AG09319 (cell line): Measurements from ENCODE around the gene CLIP4.
A peak's percentile ranks its signal among the peaks of the same experiment; 100 is the strongest.

Experiments used
- DNase-seq: peaks from one replicate; pipeline ENCODE4 v3.0.0-alpha.2; 2010; ENCODE audit warnings: low read depth; ENCODE audit errors: extremely low read depth
- TF ChIP-seq, protein P1 (sequence below): IDR thresholded peaks from 2 replicates; pipeline ENCODE4 v1.5.1; 2011; ENCODE audit warnings: low read depth, mild to moderate bottlenecking, inconsistent platforms, low read length, moderate library complexity

Gene CLIP4

DNA sequence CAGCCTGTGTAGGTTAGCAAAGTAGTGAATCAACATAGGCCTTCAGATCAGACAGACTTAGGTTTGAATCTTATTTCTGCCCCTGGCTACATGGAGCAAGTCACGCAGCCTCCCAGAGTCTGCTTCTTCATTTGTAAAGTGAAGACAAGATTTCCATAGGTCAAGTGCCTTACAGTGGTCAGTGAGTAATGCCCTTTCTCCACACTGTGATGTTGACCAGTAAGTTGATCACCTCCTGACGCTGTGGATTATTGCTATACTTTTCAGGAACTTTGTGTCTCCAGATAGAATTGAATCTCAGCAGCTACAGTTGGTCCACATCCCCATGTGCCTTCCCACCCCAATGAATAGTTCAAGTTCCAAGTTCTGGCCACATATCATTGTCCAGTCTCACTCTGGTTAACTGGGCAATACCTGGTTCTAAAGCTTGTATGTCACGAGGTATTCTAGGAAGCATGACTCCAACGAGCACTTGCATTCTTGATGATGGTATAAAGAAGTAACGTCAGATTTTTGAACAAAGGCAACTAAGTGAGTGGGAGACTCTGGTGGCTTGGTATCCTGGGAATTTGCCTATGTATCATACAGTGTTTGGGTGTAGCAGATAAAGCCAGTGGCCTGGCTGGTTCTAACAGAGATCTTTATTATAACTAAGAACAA, 2.1 kb upstream of the CLIP4 start:
- TF ChIP-seq, protein P1, sequence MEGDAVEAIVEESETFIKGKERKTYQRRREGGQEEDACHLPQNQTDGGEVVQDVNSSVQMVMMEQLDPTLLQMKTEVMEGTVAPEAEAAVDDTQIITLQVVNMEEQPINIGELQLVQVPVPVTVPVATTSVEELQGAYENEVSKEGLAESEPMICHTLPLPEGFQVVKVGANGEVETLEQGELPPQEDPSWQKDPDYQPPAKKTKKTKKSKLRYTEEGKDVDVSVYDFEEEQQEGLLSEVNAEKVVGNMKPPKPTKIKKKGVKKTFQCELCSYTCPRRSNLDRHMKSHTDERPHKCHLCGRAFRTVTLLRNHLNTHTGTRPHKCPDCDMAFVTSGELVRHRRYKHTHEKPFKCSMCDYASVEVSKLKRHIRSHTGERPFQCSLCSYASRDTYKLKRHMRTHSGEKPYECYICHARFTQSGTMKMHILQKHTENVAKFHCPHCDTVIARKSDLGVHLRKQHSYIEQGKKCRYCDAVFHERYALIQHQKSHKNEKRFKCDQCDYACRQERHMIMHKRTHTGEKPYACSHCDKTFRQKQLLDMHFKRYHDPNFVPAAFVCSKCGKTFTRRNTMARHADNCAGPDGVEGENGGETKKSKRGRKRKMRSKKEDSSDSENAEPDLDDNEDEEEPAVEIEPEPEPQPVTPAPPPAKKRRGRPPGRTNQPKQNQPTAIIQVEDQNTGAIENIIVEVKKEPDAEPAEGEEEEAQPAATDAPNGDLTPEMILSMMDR, result no peak
- DNase-seq, result no peak

DNA sequence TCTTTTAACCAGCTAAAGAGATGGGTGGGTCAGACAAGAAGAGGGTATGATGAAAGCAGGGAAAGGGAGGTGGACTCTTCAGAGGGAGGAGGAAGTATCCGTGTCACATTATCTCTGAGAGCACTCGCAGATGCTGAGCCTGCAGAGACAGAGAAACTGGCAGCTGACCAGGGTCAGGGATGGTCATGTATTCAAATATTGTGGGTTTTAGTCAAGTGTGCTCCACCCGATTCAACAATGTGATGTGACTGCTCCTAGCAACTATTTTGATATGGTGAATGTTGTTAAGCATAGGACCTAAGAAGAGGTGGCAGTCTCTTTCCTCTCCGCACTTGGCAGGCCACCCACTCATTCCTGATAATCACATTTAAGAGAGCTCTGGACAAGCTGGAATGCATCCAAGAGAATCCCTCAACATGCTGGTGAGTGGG, 1.3 kb upstream of the CLIP4 start:
- peak; percentile 57 for DNase-seq
- TF ChIP-seq, protein P1, result no peak

DNA sequence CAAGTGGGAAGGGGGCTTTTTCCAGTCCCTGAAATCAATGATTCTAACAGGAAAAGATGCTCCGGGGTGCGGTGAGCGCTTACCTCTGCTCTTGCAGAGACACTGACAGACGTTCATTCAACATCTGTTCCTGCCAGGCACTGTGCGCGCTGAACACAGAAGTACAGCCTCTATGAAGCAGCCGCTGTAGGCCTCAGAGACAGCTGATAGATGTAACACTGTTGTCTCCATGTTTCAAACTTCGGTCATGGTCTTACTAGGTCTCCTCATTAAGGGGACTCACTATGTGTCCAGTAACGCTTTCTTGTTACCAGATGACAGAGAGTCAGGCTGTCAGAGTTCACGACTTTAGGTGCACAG, 649 bp upstream of the CLIP4 start:
- no peak for DNase-seq
- TF ChIP-seq, protein P1, result no peak

DNA sequence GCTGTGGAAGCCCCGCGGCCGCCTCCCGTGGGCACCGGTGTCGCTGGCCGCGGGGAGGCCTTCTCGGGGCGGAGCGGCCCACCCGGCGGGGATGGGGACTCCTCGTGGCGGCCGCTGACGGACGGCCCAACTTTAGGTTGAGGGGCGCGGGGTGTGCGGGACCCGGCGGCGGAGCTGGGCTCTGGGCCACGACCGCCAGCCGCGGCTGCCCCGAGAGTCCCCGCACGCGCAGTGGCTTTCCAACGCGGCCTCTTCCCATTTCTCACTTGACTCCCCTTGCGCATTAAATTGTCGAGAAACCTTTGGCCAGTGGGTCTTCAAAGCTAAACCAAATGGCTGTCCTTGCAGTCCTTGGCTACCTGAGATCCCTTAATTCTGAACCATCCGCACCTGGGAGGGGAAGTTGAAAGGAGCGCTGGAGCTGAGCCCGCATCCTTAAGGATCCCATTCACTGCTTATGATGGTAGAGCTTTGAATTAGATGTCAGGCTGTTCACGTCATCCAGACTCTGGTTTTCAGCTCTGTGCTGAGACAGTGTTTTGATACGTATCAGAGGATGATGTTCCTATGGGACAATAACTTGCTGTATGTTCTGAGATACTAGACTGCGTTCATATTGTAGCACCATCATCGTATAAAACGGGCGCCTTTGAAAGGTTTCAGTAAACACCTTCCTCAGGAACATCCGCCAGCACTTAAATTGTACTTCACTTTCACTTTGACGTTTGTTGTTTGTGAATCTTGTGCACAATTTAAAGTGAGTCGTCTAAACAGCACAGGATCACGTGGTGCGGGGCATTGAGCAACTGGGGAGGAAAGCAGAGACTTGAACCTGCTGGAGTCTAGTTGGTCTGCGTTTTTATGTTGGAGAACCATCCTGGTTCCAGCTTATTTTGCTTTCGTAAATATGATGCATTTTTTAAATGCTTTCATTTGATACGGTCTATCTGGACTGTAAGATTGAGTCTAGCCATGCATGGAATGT, 874 bp downstream of the CLIP4 start:
- TF ChIP-seq, protein P1, result no peak
- DNase-seq, result peak; percentile 77

- DNase-seq, result no peak
- TF ChIP-seq, protein P1, result no peak
Observed at GRCh38 chr2:29117636-29118303, 2.6 kb downstream of the CLIP4 start.

DNA sequence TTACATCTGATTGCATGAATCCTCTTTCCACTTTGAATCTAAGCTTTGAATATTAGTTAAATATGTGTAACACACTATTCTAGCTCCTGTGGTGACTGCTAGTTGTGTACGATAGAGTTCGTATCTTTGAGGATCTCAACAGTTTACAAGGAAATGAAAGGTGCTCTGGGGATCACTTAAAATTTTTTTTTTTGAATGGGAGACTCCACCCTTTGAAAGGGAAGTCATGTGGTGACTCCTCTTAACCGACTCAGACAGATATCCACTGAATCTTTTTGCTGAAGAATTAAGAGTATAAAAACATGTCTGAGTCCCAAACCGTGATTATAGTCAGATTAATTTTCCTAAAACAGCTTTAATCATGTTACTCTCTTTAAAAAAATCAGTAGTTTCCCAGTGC, 4.0 kb downstream of the CLIP4 start:
- no peak for DNase-seq
- TF ChIP-seq, protein P1, result no peak

- TF ChIP-seq, protein P1, result no peak
- no peak for DNase-seq
Observed at GRCh38 chr2:29120846-29121245, 5.6 kb downstream of the CLIP4 start.
